Fibroblast of lung (primary cell): ENCODE data around the gene GPC6. TPM values are rescaled to one million over a fixed set of nuclear protein-coding genes. Genes with fewer than 3 reads are reported as not detected.

Experiments used
- DNase-seq, 2 donors: peaks; one replicate each; pipeline versions ENCODE4 v3.0.0 to v3.0.0-alpha.2; 2010; ENCODE audit warnings: low read depth in 2 of 2
- H2AFZ ChIP-seq: 2 replicates; pipeline ENCODE4 v1.5.1; 2012; ENCODE audit warnings: low read length, control low read depth, inconsistent platforms
- H3K27ac ChIP-seq: 2 replicates; pipeline ENCODE4 v1.5.1; 2011; ENCODE audit warnings: low read length, control low read depth; ENCODE audit not compliant: insufficient read depth
- H3K27me3 ChIP-seq: 2 replicates; pipeline ENCODE4 v1.5.1; 2011; ENCODE audit warnings: mild to moderate bottlenecking, low read length; ENCODE audit not compliant: control insufficient read depth, insufficient read depth
- H3K36me3 ChIP-seq: 2 replicates; pipeline ENCODE4 v1.5.1; 2011; ENCODE audit warnings: low read length; ENCODE audit not compliant: control insufficient read depth, insufficient read depth
- H3K4me1 ChIP-seq: 2 replicates; pipeline ENCODE4 v1.5.1; 2011; ENCODE audit warnings: low read length; ENCODE audit not compliant: control insufficient read depth, insufficient read depth; ENCODE audit errors: extremely low read depth
- H3K4me2 ChIP-seq: 2 replicates; pipeline ENCODE4 v1.5.1; 2011; ENCODE audit warnings: low read length, control low read depth; ENCODE audit not compliant: insufficient read depth; ENCODE audit errors: extremely low read depth
- H3K4me3 ChIP-seq, 4 experiments: fragments of 200-600 bp in 1 of 4; sonication (generic) in 1 of 4; replicated peaks in 1 of 4; 2 replicates each; pipeline ENCODE4 v1.5.1; 2011 to 2016; ENCODE audit warnings: low read length in 4 of 4, low read depth in 3 of 4, mild to moderate bottlenecking in 3 of 4, control low read depth in 2 of 4, inconsistent platforms in 1 of 4, mixed read lengths in 1 of 4; ENCODE audit not compliant: insufficient read depth in 1 of 4; ENCODE audit errors: control extremely low read depth in 1 of 4
- H3K79me2 ChIP-seq: 2 replicates; pipeline ENCODE4 v1.5.1; 2012; ENCODE audit warnings: mild to moderate bottlenecking, low read length, inconsistent platforms; ENCODE audit not compliant: control insufficient read depth, insufficient read depth
- H3K9ac ChIP-seq: 2 replicates; pipeline ENCODE4 v1.5.1; 2011; ENCODE audit warnings: mild to moderate bottlenecking, low read length, control low read depth; ENCODE audit not compliant: insufficient read depth
- H3K9me3 ChIP-seq: 2 replicates; pipeline ENCODE4 v1.5.1; 2012; ENCODE audit warnings: low read depth, low read length; ENCODE audit not compliant: control insufficient read depth, insufficient read depth
- H4K20me1 ChIP-seq: 2 replicates; pipeline ENCODE4 v1.5.1; 2011; ENCODE audit warnings: low read length; ENCODE audit not compliant: control insufficient read depth, insufficient read depth; ENCODE audit errors: extremely low read depth
- EZH2 ChIP-seq: IDR thresholded peaks from 2 replicates; pipeline ENCODE4 v1.5.1; 2012; ENCODE audit warnings: low read length, control low read depth, mild to moderate bottlenecking; ENCODE audit errors: missing control alignments
- polyA plus RNA-seq, 2 donors: library from polyadenylated mRNA; depleted of rRNA in 1 of 2; stranded (reverse) in 1 of 2; unstranded in 1 of 2; fragments of >200 nt; gene quantifications; 2 replicates each; pipeline ENCODE4 v1.2.1, GENCODE V29; 2011 to 2012; ENCODE audit warnings: missing spikeins in 1 of 2
- total RNA-seq: library from RNA; depleted of rRNA; stranded (reverse); fragments of >200 nt; gene quantifications from 2 replicates; pipeline ENCODE4 v1.2.1, GENCODE V29; 2014
- TF ChIP-seq, protein P1 (sequence below), 2 donors: IDR thresholded peaks in 1 of 2; conservative IDR thresholded peaks in 1 of 2; 1 replicate in 1 of 2; 2 replicates in 1 of 2; pipeline ENCODE4 v1.5.1; 2011 to 2012; ENCODE audit warnings: low read length in 2 of 2, control low read depth in 1 of 2, inconsistent platforms in 1 of 2, low read depth in 1 of 2, mild to moderate bottlenecking in 1 of 2

Gene GPC6
- total and polyA plus RNA-seq, 2 donors (not counting 1 experiment from before 2014, with no cell fraction given), result 11.2 to 33.7 TPM

GRCh38 chr13:93550236-93550635 is 323.6 kb downstream of the GPC6 start:
- Histone ChIP-seq H3K4me2 (no peak overlapping the region), H3K27me3 (no peaks in the 10 kb centered on the region), H4K20me1 (no peaks in the 10 kb centered on the region), H3K27ac (no peak overlapping the region), H3K9ac (no peak overlapping the region), H2AFZ (no peak overlapping the region), H3K79me2 (no peaks in the 10 kb centered on the region), H3K9me3 (no peaks in the 10 kb centered on the region), H3K36me3 (no peaks in the 10 kb centered on the region), H3K4me1 (no peaks in the 10 kb centered on the region), H3K4me3 (no peak overlapping the region)
- TF ChIP-seq, protein P1, sequence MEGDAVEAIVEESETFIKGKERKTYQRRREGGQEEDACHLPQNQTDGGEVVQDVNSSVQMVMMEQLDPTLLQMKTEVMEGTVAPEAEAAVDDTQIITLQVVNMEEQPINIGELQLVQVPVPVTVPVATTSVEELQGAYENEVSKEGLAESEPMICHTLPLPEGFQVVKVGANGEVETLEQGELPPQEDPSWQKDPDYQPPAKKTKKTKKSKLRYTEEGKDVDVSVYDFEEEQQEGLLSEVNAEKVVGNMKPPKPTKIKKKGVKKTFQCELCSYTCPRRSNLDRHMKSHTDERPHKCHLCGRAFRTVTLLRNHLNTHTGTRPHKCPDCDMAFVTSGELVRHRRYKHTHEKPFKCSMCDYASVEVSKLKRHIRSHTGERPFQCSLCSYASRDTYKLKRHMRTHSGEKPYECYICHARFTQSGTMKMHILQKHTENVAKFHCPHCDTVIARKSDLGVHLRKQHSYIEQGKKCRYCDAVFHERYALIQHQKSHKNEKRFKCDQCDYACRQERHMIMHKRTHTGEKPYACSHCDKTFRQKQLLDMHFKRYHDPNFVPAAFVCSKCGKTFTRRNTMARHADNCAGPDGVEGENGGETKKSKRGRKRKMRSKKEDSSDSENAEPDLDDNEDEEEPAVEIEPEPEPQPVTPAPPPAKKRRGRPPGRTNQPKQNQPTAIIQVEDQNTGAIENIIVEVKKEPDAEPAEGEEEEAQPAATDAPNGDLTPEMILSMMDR (conservative IDR thresholded peaks at IDR 0.05 in 1 of 2, IDR thresholded peaks at IDR 0.05 in 1 of 2; ENCODE audit: low read depth in 1 of 2, low read length in 2 of 2), result no peak
- TF ChIP-seq EZH2, result no peak
- DNase-seq, result no peak

DNA sequence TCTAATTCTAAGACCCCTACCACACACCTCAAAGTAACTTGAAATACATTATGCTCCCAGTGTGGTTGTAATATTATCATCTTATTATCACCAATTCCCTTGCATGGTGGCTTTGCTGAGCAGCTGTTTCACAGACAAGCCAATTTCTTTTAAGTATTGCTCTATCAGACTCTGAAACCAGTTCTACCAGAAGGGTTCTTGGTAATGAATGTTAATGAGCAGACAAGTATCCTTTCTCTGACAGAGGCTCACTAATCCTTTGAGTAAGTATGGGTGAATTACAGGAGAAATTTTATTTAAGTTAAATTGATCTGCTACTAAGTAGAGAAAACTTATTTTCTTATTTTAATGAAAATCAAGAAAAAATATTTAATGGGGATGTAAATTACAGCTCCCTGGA is 326.0 kb downstream of the GPC6 start:
- no peak for DNase-seq
- H3K27ac ChIP-seq, result no peak overlapping the region
- no peak overlapping the region for H2AFZ ChIP-seq
- TF ChIP-seq EZH2, result no peak
- TF ChIP-seq, protein P1 (conservative IDR thresholded peaks at IDR 0.05 in 1 of 2, IDR thresholded peaks at IDR 0.05 in 1 of 2; ENCODE audit: low read depth in 1 of 2, low read length in 2 of 2), result no peak
- H3K4me1 ChIP-seq, result no peaks in the 10 kb centered on the region
- no peaks in the 10 kb centered on the region for H4K20me1 ChIP-seq
- no peaks in the 10 kb centered on the region for H3K79me2 ChIP-seq
- H3K27me3 ChIP-seq, result no peaks in the 10 kb centered on the region
- no peak overlapping the region for H3K4me2 ChIP-seq
- H3K4me3 ChIP-seq, result no peak overlapping the region
- H3K9ac ChIP-seq, result no peak overlapping the region
- H3K9me3 ChIP-seq, result no peaks in the 10 kb centered on the region
- no peaks in the 10 kb centered on the region for H3K36me3 ChIP-seq

- Histone ChIP-seq H3K9ac (no peak overlapping the region), H3K27ac (no peak overlapping the region), H3K79me2 (no peaks in the 10 kb centered on the region), H3K9me3 (no peaks in the 10 kb centered on the region), H3K27me3 (no peaks in the 10 kb centered on the region), H4K20me1 (no peaks in the 10 kb centered on the region), H3K4me3 (no peak overlapping the region), H3K4me1 (no peaks in the 10 kb centered on the region), H3K4me2 (no peak overlapping the region), H3K36me3 (no peaks in the 10 kb centered on the region), H2AFZ (no peak overlapping the region)
- TF ChIP-seq, protein P1 (conservative IDR thresholded peaks at IDR 0.05 in 1 of 2, IDR thresholded peaks at IDR 0.05 in 1 of 2; ENCODE audit: low read depth in 1 of 2, low read length in 2 of 2), result no peak
- no peak for TF ChIP-seq EZH2
- DNase-seq, result no peak
These were observed 327.9 kb downstream of the GPC6 start for GRCh38 chr13:93554514-93554913.
